GM20000 (cell line): ENCODE data around the gene TRIM14.
A peak's percentile ranks its signal among the peaks of the same experiment; 100 is the strongest.

ENCODE experiments used
- DNase-seq: peaks from one replicate; pipeline ENCODE4 v3.0.0; 2012; ENCODE audit warnings: low spot score
- TF ChIP-seq, protein P1 (sequence below): IDR thresholded peaks from 2 replicates; pipeline ENCODE4 v1.5.1; 2012; ENCODE audit warnings: mild to moderate bottlenecking, control low read depth; ENCODE audit errors: extremely low read depth, missing control alignments

The TRIM14 gene

GRCh38 chr9:98099346-98099745, 19.7 kb downstream of the TRIM14 start:
- no peak for DNase-seq
- TF ChIP-seq, protein P1, sequence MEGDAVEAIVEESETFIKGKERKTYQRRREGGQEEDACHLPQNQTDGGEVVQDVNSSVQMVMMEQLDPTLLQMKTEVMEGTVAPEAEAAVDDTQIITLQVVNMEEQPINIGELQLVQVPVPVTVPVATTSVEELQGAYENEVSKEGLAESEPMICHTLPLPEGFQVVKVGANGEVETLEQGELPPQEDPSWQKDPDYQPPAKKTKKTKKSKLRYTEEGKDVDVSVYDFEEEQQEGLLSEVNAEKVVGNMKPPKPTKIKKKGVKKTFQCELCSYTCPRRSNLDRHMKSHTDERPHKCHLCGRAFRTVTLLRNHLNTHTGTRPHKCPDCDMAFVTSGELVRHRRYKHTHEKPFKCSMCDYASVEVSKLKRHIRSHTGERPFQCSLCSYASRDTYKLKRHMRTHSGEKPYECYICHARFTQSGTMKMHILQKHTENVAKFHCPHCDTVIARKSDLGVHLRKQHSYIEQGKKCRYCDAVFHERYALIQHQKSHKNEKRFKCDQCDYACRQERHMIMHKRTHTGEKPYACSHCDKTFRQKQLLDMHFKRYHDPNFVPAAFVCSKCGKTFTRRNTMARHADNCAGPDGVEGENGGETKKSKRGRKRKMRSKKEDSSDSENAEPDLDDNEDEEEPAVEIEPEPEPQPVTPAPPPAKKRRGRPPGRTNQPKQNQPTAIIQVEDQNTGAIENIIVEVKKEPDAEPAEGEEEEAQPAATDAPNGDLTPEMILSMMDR, result no peak

GRCh38 chr9:98097836-98098235, 21.2 kb downstream of the TRIM14 start:
- TF ChIP-seq, protein P1, result no peak
- peak; percentile 61 for DNase-seq

- TF ChIP-seq, protein P1, result no peak
- no peak for DNase-seq
Measured at GRCh38 chr9:98096091-98096490, 22.9 kb downstream of the TRIM14 start.

DNA sequence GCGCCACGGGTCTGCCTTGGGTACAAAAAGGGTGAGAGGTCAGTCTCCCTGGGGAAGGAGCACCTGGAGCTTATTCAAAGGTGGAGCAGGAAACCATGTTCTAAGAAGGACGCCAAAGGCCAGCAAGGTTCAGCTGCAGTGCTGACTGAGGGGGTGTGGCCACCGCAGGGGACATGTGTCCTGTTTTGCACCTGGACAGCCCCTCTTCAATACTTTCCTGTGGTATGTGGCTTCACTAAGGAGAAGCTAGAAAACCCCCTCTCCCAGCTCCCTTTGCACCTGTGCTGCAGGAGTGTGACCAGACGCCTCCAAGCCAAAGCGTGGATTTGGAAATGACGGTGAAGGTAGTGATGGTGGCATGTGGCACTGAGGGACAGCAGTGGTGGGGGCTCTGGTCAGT, 23.6 kb downstream of the TRIM14 start:
- no peak for DNase-seq
- TF ChIP-seq, protein P1, result no peak

- TF ChIP-seq, protein P1, result no peak
- DNase-seq, result no peak
Measured at GRCh38 chr9:98094851-98095250, 24.2 kb downstream of the TRIM14 start.

DNA sequence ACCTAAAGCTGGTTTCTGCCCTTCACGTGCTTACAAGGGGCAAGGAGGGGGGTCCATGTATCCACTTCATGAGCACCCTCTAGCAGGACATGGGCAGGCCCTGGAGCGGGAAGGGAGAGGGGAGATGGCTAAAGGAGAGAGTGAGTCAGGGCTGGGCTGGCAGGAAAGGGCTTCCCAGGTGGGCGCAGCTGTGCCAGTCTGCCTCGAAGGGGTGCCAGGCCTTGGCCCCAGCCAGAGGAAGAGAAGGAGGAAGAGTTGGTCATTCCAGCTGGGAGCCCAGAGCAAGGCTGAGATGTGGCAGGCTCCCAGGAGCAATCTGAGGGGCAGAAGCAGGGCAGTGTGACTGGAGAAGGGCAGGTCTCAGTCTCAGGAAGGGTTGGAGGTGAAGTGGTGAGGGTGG, 24.7 kb downstream of the TRIM14 start:
- DNase-seq, result no peak
- TF ChIP-seq, protein P1, result no peak

DNA sequence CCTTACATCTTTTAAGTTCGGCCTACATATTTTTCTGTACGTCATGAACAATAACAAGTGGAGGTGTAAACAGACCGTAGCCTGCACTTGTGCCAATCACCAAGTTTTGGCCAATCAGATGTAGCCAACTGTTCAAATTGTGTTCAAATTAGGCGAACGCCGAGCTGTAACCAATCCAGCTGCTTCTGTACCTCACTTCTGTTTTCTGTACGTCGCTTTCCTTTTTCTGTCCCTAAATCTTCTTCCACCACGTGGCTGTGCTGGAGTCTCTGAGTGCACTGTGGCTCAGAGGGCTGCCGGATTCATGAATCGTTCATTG, 26.4 kb downstream of the TRIM14 start:
- TF ChIP-seq, protein P1, result no peak
- DNase-seq, result no peak
